HL-60 (cell line): ENCODE measurements around the gene PTTG1.
A peak's percentile ranks its signal among the peaks of the same experiment; 100 is the strongest.

ENCODE experiments used
- DNase-seq, 2 experiments: peaks; one replicate each; pipeline ENCODE4 v3.0.0-alpha.2; 2010 to 2020; ENCODE audit warnings: low read depth in 1 of 2, low spot score in 1 of 2
- H3K27ac ChIP-seq: fragments of 250-450 bp; sonication (Bioruptor Pico); replicated peaks from 2 replicates; pipeline ENCODE4 v1.5.1; 2020; ENCODE audit warnings: mild to moderate bottlenecking, moderate library complexity
- H3K27me3 ChIP-seq: fragments of 250-450 bp; sonication (Bioruptor Pico); 2 replicates; pipeline ENCODE4 v1.5.1; 2021; ENCODE audit warnings: mild to moderate bottlenecking, moderate library complexity; ENCODE audit not compliant: insufficient read depth, poor library complexity, severe bottlenecking
- H3K4me3 ChIP-seq: replicated peaks from 2 replicates; pipeline ENCODE4 v1.5.1; 2011; ENCODE audit warnings: mild to moderate bottlenecking, control low read depth, low read length; ENCODE audit not compliant: insufficient read depth
- GABPA ChIP-seq: IDR thresholded peaks from 2 replicates; pipeline ENCODE4 v1.6.1; 2012; ENCODE audit warnings: low read depth
- POLR2AphosphoS5 ChIP-seq: IDR thresholded peaks from 2 replicates; pipeline ENCODE4 v1.6.1; 2012; ENCODE audit warnings: low read depth
- REST ChIP-seq: IDR thresholded peaks from 2 replicates; pipeline ENCODE4 v1.6.1; 2012; ENCODE audit warnings: low read depth; ENCODE audit not compliant: insufficient replicate concordance
- SPI1 ChIP-seq: IDR thresholded peaks from 2 replicates; pipeline ENCODE4 v1.6.1; 2012; ENCODE audit warnings: low read depth, mild to moderate bottlenecking, borderline replicate concordance
- TF ChIP-seq, protein P1 (sequence below): IDR thresholded peaks from one replicate; pipeline ENCODE4 v1.5.1; 2011; ENCODE audit warnings: low read length, control low read depth, inconsistent platforms; ENCODE audit not compliant: insufficient read depth

The PTTG1 gene

DNA sequence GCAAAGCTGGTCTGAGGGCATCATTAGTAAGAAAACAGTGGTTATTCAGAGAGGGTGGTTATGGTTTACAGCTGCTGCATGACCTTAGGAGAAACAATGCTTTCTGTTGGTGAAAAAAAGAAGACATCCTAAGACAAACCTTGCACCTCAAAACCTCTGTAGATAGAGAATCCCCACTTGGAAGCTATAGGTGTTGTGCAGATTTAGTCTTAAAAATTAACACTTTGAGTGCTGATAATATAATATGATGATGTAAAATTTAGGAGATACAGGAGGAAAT lies 1.4 kb upstream of the PTTG1 start:
- no peak for DNase-seq
- Histone ChIP-seq H3K27me3 (no peaks in the 10 kb centered on the region), H3K27ac (peak overlapping the region; percentile 84), H3K4me3 (no peak overlapping the region)
- TF ChIP-seq REST (no peak), SPI1 (no peak), GABPA (no peak), POLR2AphosphoS5 (no peak)
- TF ChIP-seq, protein P1, sequence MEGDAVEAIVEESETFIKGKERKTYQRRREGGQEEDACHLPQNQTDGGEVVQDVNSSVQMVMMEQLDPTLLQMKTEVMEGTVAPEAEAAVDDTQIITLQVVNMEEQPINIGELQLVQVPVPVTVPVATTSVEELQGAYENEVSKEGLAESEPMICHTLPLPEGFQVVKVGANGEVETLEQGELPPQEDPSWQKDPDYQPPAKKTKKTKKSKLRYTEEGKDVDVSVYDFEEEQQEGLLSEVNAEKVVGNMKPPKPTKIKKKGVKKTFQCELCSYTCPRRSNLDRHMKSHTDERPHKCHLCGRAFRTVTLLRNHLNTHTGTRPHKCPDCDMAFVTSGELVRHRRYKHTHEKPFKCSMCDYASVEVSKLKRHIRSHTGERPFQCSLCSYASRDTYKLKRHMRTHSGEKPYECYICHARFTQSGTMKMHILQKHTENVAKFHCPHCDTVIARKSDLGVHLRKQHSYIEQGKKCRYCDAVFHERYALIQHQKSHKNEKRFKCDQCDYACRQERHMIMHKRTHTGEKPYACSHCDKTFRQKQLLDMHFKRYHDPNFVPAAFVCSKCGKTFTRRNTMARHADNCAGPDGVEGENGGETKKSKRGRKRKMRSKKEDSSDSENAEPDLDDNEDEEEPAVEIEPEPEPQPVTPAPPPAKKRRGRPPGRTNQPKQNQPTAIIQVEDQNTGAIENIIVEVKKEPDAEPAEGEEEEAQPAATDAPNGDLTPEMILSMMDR, result no peak

GRCh38 chr5:160423099-160423498 lies 1.4 kb downstream of the PTTG1 start:
- DNase-seq, result no peak
- TF ChIP-seq, protein P1, result no peak
- TF ChIP-seq REST (no peak), POLR2AphosphoS5 (no peak), GABPA (no peak), SPI1 (no peak)
- H3K4me3 ChIP-seq, result peak overlapping the region; percentile 84
- no peak overlapping the region for H3K27ac ChIP-seq
- no peaks in the 10 kb centered on the region for H3K27me3 ChIP-seq

DNA sequence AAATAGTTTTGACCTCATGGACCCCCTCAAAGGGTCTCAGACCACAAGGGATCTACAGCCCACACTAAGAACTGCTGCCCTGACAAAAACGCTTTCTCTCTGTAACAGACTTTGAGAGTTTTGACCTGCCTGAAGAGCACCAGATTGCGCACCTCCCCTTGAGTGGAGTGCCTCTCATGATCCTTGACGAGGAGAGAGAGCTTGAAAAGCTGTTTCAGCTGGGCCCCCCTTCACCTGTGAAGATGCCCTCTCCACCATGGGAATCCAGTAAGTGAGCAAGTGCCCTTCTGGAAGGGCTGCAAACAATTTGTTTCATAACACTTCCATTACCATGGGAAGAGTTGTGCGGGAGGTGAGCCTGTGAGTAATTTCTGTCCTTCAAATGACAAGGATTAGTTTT lies 6.0 kb downstream of the PTTG1 start:
- Histone ChIP-seq H3K27me3 (no peaks in the 10 kb centered on the region), H3K27ac (no peak overlapping the region), H3K4me3 (no peak overlapping the region)
- no peak for DNase-seq
- TF ChIP-seq POLR2AphosphoS5, result no peak
- TF ChIP-seq REST, result no peak
- TF ChIP-seq SPI1, result no peak
- TF ChIP-seq GABPA, result no peak
- TF ChIP-seq, protein P1, result no peak
